Panc1 (cell line): ENCODE data around the gene MT1E. TPM values are rescaled to one million over a fixed set of nuclear protein-coding genes. Genes with fewer than 3 reads are reported as not detected.

Experiments used
- ATAC-seq: fragments of 200-7000 bp; cut with Tn5 transposase; 2 replicates; pipeline ENCODE4 v1.9.1; 2020; ENCODE audit warnings: mild to moderate bottlenecking, moderate library complexity
- BruUV-seq: library from RNA; stranded (reverse); fragments of 400-500 nt; replicated peaks from 2 replicates; lab custom pipeline; 2021; lab: Mats Ljungman, UMichigan
- CTCF ChIA-PET: fragments of 300-600 bp; sonication (Branson Sonifier 250); formaldehyde crosslinking; loops from one replicate; lab custom pipeline; 2022; ENCODE audit warnings: antibody characterized with exemption; lab: Charles Lee
- POLR2A ChIA-PET: fragments of 300-600 bp; sonication (Branson Sonifier 250); formaldehyde crosslinking; loops from one replicate; lab custom pipeline; 2022; ENCODE audit warnings: antibody characterized with exemption; lab: Charles Lee
- DNase-seq: peaks from one replicate; pipeline ENCODE4 v3.0.0-alpha.2; 2010; ENCODE audit warnings: low read depth, low spot score
- H3K27ac ChIP-seq: 2 replicates; pipeline ENCODE4 v1.5.1; 2011; ENCODE audit warnings: mild to moderate bottlenecking, low read length, inconsistent platforms
- H3K27me3 ChIP-seq: fragments of 200-500 bp; sonication (Bioruptor generic); 2 replicates; pipeline ENCODE4 v1.6.0; 2014; ENCODE audit warnings: low read length, inconsistent platforms; ENCODE audit not compliant: control insufficient read depth, insufficient read depth
- H3K36me3 ChIP-seq: fragments of 200-500 bp; sonication (Bioruptor generic); 2 replicates; pipeline ENCODE4 v1.5.1; 2014; ENCODE audit warnings: inconsistent platforms, mild to moderate bottlenecking, low read length, moderate library complexity; ENCODE audit not compliant: control insufficient read depth, insufficient read depth
- H3K4me1 ChIP-seq: 2 replicates; pipeline ENCODE4 v1.5.1; 2011; ENCODE audit warnings: inconsistent platforms, mild to moderate bottlenecking, low read length, moderate library complexity; ENCODE audit not compliant: control insufficient read depth, insufficient read depth
- H3K4me3 ChIP-seq, 2 experiments: 2 replicates each; pipeline ENCODE4 v1.5.1; 2011 to 2012; ENCODE audit warnings: low read depth in 2 of 2, low read length in 2 of 2, mild to moderate bottlenecking in 2 of 2, inconsistent platforms in 1 of 2, moderate library complexity in 1 of 2
- H3K9me3 ChIP-seq: fragments of 200-500 bp; sonication (Bioruptor generic); 2 replicates; pipeline ENCODE4 v1.5.1; 2014; ENCODE audit warnings: low read depth, mild to moderate bottlenecking, inconsistent platforms, low read length, moderate library complexity; ENCODE audit not compliant: control insufficient read depth, insufficient read depth
- CTCF ChIP-seq: fragments of 450-650 bp; IDR thresholded peaks from 2 replicates; pipeline ENCODE4 v1.5.1; 2017; ENCODE audit warnings: mild to moderate bottlenecking
- POLR2AphosphoS5 ChIP-seq: IDR thresholded peaks from 2 replicates; pipeline ENCODE4 v1.6.1; 2012; ENCODE audit warnings: mild to moderate bottlenecking, low read depth, low read length, moderate library complexity
- REST ChIP-seq, 2 experiments: IDR thresholded peaks; 2 replicates each; pipeline ENCODE4 v1.6.1; 2011 to 2012; ENCODE audit warnings: low read depth in 2 of 2, control low read depth in 1 of 2, low read length in 1 of 2, mild to moderate bottlenecking in 1 of 2, moderate library complexity in 1 of 2; ENCODE audit not compliant: insufficient read depth in 1 of 2
- SIN3A ChIP-seq: IDR thresholded peaks from 2 replicates; pipeline ENCODE4 v1.6.1; 2012; ENCODE audit warnings: low read depth, mild to moderate bottlenecking, low read length, moderate library complexity, borderline replicate concordance; ENCODE audit not compliant: insufficient read depth
- TCF7L2 ChIP-seq: IDR thresholded peaks from 2 replicates; pipeline ENCODE4 v1.6.1; 2011; ENCODE audit warnings: mild to moderate bottlenecking, low read depth, low read length, inconsistent platforms
- in situ Hi-C: cut with HindIII; loops from 2 replicates; pipeline ENCODE4 v1.10.0; 2016; ENCODE audit warnings: low sequenced_read_pairs, low pct_unique_long_range_greater_than_20kb
- intact Hi-C: fragments of 100-400 bp; cut with micrococcal nuclease; formaldehyde crosslinking; loops from one replicate; pipeline ENCODE4 v1.10.0; 2022; ENCODE audit not compliant: unreplicated experiment
- total RNA-seq: library from RNA; stranded (reverse); gene quantifications from one replicate; pipeline ENCODE4 v1.2.1, GENCODE V29; 2021; ENCODE audit not compliant: unreplicated experiment

Gene MT1E
- total RNA-seq, 1 experiment from 2014 or later, result 170 TPM

GRCh38 chr16:56636616-56637413 lies 11.2 kb downstream of the MT1E start:
- H3K27ac ChIP-seq, result no peak overlapping the region
- no peaks in the 10 kb centered on the region for H3K36me3 ChIP-seq
- ATAC-seq, result no peak
- no peak for DNase-seq
- TF ChIP-seq CTCF (no peak), REST (IDR thresholded peaks at IDR 0.05; ENCODE audit: insufficient read depth in 1 of 2, low read depth in 2 of 2, low read length in 1 of 2) (no peak), TCF7L2 (no peak), POLR2AphosphoS5 (no peak), SIN3A (no peak)
- H3K4me1 ChIP-seq, result peaks cover 14% of the 10 kb centered on the region; the same call in 1 of the 2 replicates
- H3K9me3 ChIP-seq, result no peaks in the 10 kb centered on the region
- no peaks in the 10 kb centered on the region for H3K27me3 ChIP-seq
- ChIA-PET POLR2A (no interaction called here), CTCF (interaction anchor here (0.5 kb wide), 1 partner anchor 21 kb away, joined by 4 read pairs; no protein-coding TSS in a partner anchor)
- in situ Hi-C loops (no loop called here), intact Hi-C loops (no loop called here)
- no peak overlapping the region for H3K4me3 ChIP-seq
- no TSS peak for BruUV-seq

- CTCF ChIA-PET, result no interaction called here
- Histone ChIP-seq H3K9me3 (no peaks in the 10 kb centered on the region), H3K4me3 (peak within 1 kb of the TSS; percentile 59 to 62), H3K4me1 (peaks cover 20% of the 10 kb centered on the region), H3K27ac (peak within 1 kb of the TSS; percentile 71), H3K36me3 (no peaks in the 10 kb centered on the region), H3K27me3 (no peaks in the 10 kb centered on the region)
- in situ Hi-C loops (no loop called here), intact Hi-C loops (no loop called here)
- no TSS peak for BruUV-seq
- no peak for TF ChIP-seq SIN3A
- TF ChIP-seq TCF7L2, result peak; percentile 57
- TF ChIP-seq REST (IDR thresholded peaks at IDR 0.05; ENCODE audit: insufficient read depth in 1 of 2, low read depth in 2 of 2, low read length in 1 of 2), result 0 out of 4 replicates have a peak, but pooled peaks of 1 of the 2 experiments have one; percentile 22
- 0 out of 2 replicates have a peak, but pooled peaks have one; percentile 52 for TF ChIP-seq POLR2AphosphoS5
- no peak for TF ChIP-seq CTCF
- POLR2A ChIA-PET, result no interaction called here
- ATAC-seq, result peak; percentile 90
- no peak for DNase-seq
These were observed 12.5 kb downstream of the MT1E start, which contains the start of gene MT1A for GRCh38 chr16:56637814-56638750. Gene MT1A (plus strand): TSS chr16:56638666. CDS start chr16:56638739, 73 bp downstream.
